Vagina (tissue), 2 donors: Measurements from ENCODE around the gene CIROP. TPM values are rescaled to one million over a fixed set of nuclear protein-coding genes. Genes with fewer than 3 reads are reported as not detected.

Source experiments
- DNase-seq, 2 donors: peaks; one replicate each; pipeline ENCODE4 v3.0.0-alpha.2; 2017; ENCODE audit errors: extremely low spot score in 2 of 2
- H3K27ac ChIP-seq: fragments of 200-600 bp; sonication (generic); one replicate; pipeline ENCODE4 v1.5.1; 2019
- H3K27me3 ChIP-seq: fragments of 200-600 bp; sonication (generic); one replicate; pipeline ENCODE4 v1.5.1; 2019
- H3K36me3 ChIP-seq, 2 donors: fragments of 200-600 bp; sonication (generic); one replicate each; pipeline ENCODE4 v1.5.1; 2017 to 2019
- H3K4me1 ChIP-seq: fragments of 200-600 bp; sonication (generic); one replicate; pipeline ENCODE4 v1.5.1; 2019
- H3K4me3 ChIP-seq, 2 donors: fragments of 200-600 bp; sonication (generic); 1 replicate in 1 of 2; 2 replicates in 1 of 2; pipeline ENCODE4 v1.5.1; 2016 to 2019
- H3K9me3 ChIP-seq: fragments of 200-600 bp; sonication (generic); one replicate; pipeline ENCODE4 v1.5.1; 2019
- CTCF ChIP-seq, 3 experiments: fragments of 450-650 bp in 2 of 3; fragments of 200-600 bp in 1 of 3; sonication (generic) in 1 of 3; IDR thresholded peaks; one replicate each; pipeline ENCODE4 v1.5.1; 2017 to 2019; ENCODE audit warnings: antibody characterized with exemption in 3 of 3, mild to moderate bottlenecking in 2 of 3, moderate library complexity in 2 of 3
- POLR2A ChIP-seq, 2 donors: fragments of 450-650 bp; IDR thresholded peaks; one replicate each; pipeline ENCODE4 v1.6.1; 2017; ENCODE audit warnings: antibody characterized with exemption in 2 of 2, mild to moderate bottlenecking in 2 of 2, moderate library complexity in 2 of 2
- POLR2AphosphoS5 ChIP-seq, 2 donors: sonication (generic); formaldehyde crosslinking; IDR thresholded peaks; one replicate each; pipeline ENCODE4 v1.9.0; 2017; ENCODE audit warnings: antibody characterized with exemption in 2 of 2, mild to moderate bottlenecking in 2 of 2, low read depth in 1 of 2; ENCODE audit not compliant: insufficient read depth in 1 of 2
- intact Hi-C: fragments of 100-400 bp; cut with DNase I; formaldehyde crosslinking; loops from one replicate; pipeline ENCODE4 v1.15.1; 2023
- total RNA-seq: library from RNA; depleted of rRNA; stranded (reverse); fragments of >200 nt; gene quantifications from one replicate; pipeline ENCODE4 v1.2.3, GENCODE V29; 2016

Gene CIROP
- total RNA-seq, 1 donor from 2014 or later: not detected

GRCh38 chr14:23137813-23138535 is 33.2 kb upstream of the CIROP start:
- TF ChIP-seq POLR2AphosphoS5 (IDR thresholded peaks at IDR 0.05; ENCODE audit: insufficient read depth in 1 of 2, low read depth in 1 of 2) (peak in 1 of 2 donors; percentile 46), CTCF (IDR thresholded peaks at IDR 0.05) (no peak), POLR2A (IDR thresholded peaks at IDR 0.05) (no peak)
- Histone ChIP-seq H3K4me1 (peaks cover 30% of the 10 kb centered on the region), H3K36me3 (peaks cover 0 to 32% of the 10 kb centered on the region in 2 donors), H3K4me3 (no peak overlapping the region), H3K27ac (no peak overlapping the region), H3K9me3 (no peaks in the 10 kb centered on the region), H3K27me3 (no peaks in the 10 kb centered on the region)
- intact Hi-C loops: no loop called here
- DNase-seq: no peak

- Histone ChIP-seq H3K27me3 (no peaks in the 10 kb centered on the region), H3K4me3 (no peak overlapping the region), H3K36me3 (peaks cover 0 to 32% of the 10 kb centered on the region in 2 donors), H3K4me1 (peaks cover 24% of the 10 kb centered on the region), H3K9me3 (no peaks in the 10 kb centered on the region), H3K27ac (no peak overlapping the region)
- DNase-seq: no peak
- intact Hi-C loops: no loop called here
- no peak for TF ChIP-seq POLR2AphosphoS5 (IDR thresholded peaks at IDR 0.05; ENCODE audit: insufficient read depth in 1 of 2, low read depth in 1 of 2)
- no peak for TF ChIP-seq POLR2A (IDR thresholded peaks at IDR 0.05)
- TF ChIP-seq CTCF (IDR thresholded peaks at IDR 0.05): no peak
These were observed 32.5 kb upstream of the CIROP start for GRCh38 chr14:23137192-23137812.

GRCh38 chr14:23136566-23137133 is 31.9 kb upstream of the CIROP start:
- Histone ChIP-seq H3K4me1 (peaks cover 19% of the 10 kb centered on the region), H3K27ac (no peak overlapping the region), H3K9me3 (no peaks in the 10 kb centered on the region), H3K4me3 (no peak overlapping the region), H3K27me3 (no peaks in the 10 kb centered on the region), H3K36me3 (peaks cover 0 to 32% of the 10 kb centered on the region in 2 donors)
- DNase-seq: no peak
- intact Hi-C loops: no loop called here
- TF ChIP-seq POLR2A (IDR thresholded peaks at IDR 0.05): no peak
- no peak for TF ChIP-seq POLR2AphosphoS5 (IDR thresholded peaks at IDR 0.05; ENCODE audit: insufficient read depth in 1 of 2, low read depth in 1 of 2)

GRCh38 chr14:23132970-23133369 is 28.2 kb upstream of the CIROP start:
- peaks cover 0 to 18% of the 10 kb centered on the region in 2 donors for H3K36me3 ChIP-seq
- intact Hi-C loops: no loop called here
- DNase-seq: no peak
- H3K27me3 ChIP-seq: no peaks in the 10 kb centered on the region
- no peak overlapping the region for H3K4me3 ChIP-seq
- TF ChIP-seq POLR2AphosphoS5 (IDR thresholded peaks at IDR 0.05; ENCODE audit: insufficient read depth in 1 of 2, low read depth in 1 of 2) (no peak), CTCF (IDR thresholded peaks at IDR 0.05) (no peak), POLR2A (IDR thresholded peaks at IDR 0.05) (no peak)
- peaks cover 4% of the 10 kb centered on the region for H3K4me1 ChIP-seq
- no peaks in the 10 kb centered on the region for H3K9me3 ChIP-seq
- H3K27ac ChIP-seq: no peak overlapping the region

GRCh38 chr14:23131482-23131881 is 26.7 kb upstream of the CIROP start:
- TF ChIP-seq CTCF (IDR thresholded peaks at IDR 0.05) (no peak), POLR2A (IDR thresholded peaks at IDR 0.05) (no peak), POLR2AphosphoS5 (IDR thresholded peaks at IDR 0.05; ENCODE audit: insufficient read depth in 1 of 2, low read depth in 1 of 2) (no peak)
- H3K27me3 ChIP-seq: no peaks in the 10 kb centered on the region
- H3K27ac ChIP-seq: no peak overlapping the region
- DNase-seq: no peak
- no peaks in the 10 kb centered on the region for H3K4me1 ChIP-seq
- H3K9me3 ChIP-seq: no peaks in the 10 kb centered on the region
- intact Hi-C loops: no loop called here
- H3K36me3 ChIP-seq: peaks cover 0 to 25% of the 10 kb centered on the region in 2 donors
- H3K4me3 ChIP-seq: no peak overlapping the region
